Panc1 (cell line): ENCODE results near the gene CIB2. TPM values are rescaled to one million over a fixed set of nuclear protein-coding genes. Genes with fewer than 3 reads are reported as not detected.
A peak's percentile ranks its signal among the peaks of the same experiment; 100 is the strongest.

Experiments used
- ATAC-seq: fragments of 200-7000 bp; cut with Tn5 transposase; 2 replicates; pipeline ENCODE4 v1.9.1; 2020; ENCODE audit warnings: mild to moderate bottlenecking, moderate library complexity
- BruUV-seq: library from RNA; stranded (reverse); fragments of 400-500 nt; replicated peaks from 2 replicates; lab custom pipeline; 2021; lab: Mats Ljungman, UMichigan
- CTCF ChIA-PET: fragments of 300-600 bp; sonication (Branson Sonifier 250); formaldehyde crosslinking; loops from one replicate; lab custom pipeline; 2022; ENCODE audit warnings: antibody characterized with exemption; lab: Charles Lee
- POLR2A ChIA-PET: fragments of 300-600 bp; sonication (Branson Sonifier 250); formaldehyde crosslinking; loops from one replicate; lab custom pipeline; 2022; ENCODE audit warnings: antibody characterized with exemption; lab: Charles Lee
- DNase-seq: peaks from one replicate; pipeline ENCODE4 v3.0.0-alpha.2; 2010; ENCODE audit warnings: low read depth, low spot score
- H3K27ac ChIP-seq: 2 replicates; pipeline ENCODE4 v1.5.1; 2011; ENCODE audit warnings: mild to moderate bottlenecking, low read length, inconsistent platforms
- H3K27me3 ChIP-seq: fragments of 200-500 bp; sonication (Bioruptor generic); 2 replicates; pipeline ENCODE4 v1.6.0; 2014; ENCODE audit warnings: low read length, inconsistent platforms; ENCODE audit not compliant: control insufficient read depth, insufficient read depth
- H3K36me3 ChIP-seq: fragments of 200-500 bp; sonication (Bioruptor generic); 2 replicates; pipeline ENCODE4 v1.5.1; 2014; ENCODE audit warnings: inconsistent platforms, mild to moderate bottlenecking, low read length, moderate library complexity; ENCODE audit not compliant: control insufficient read depth, insufficient read depth
- H3K4me1 ChIP-seq: 2 replicates; pipeline ENCODE4 v1.5.1; 2011; ENCODE audit warnings: inconsistent platforms, mild to moderate bottlenecking, low read length, moderate library complexity; ENCODE audit not compliant: control insufficient read depth, insufficient read depth
- H3K4me3 ChIP-seq, 2 experiments: 2 replicates each; pipeline ENCODE4 v1.5.1; 2011 to 2012; ENCODE audit warnings: low read depth in 2 of 2, low read length in 2 of 2, mild to moderate bottlenecking in 2 of 2, inconsistent platforms in 1 of 2, moderate library complexity in 1 of 2
- H3K9me3 ChIP-seq: fragments of 200-500 bp; sonication (Bioruptor generic); 2 replicates; pipeline ENCODE4 v1.5.1; 2014; ENCODE audit warnings: low read depth, mild to moderate bottlenecking, inconsistent platforms, low read length, moderate library complexity; ENCODE audit not compliant: control insufficient read depth, insufficient read depth
- POLR2AphosphoS5 ChIP-seq: IDR thresholded peaks from 2 replicates; pipeline ENCODE4 v1.6.1; 2012; ENCODE audit warnings: mild to moderate bottlenecking, low read depth, low read length, moderate library complexity
- SIN3A ChIP-seq: IDR thresholded peaks from 2 replicates; pipeline ENCODE4 v1.6.1; 2012; ENCODE audit warnings: low read depth, mild to moderate bottlenecking, low read length, moderate library complexity, borderline replicate concordance; ENCODE audit not compliant: insufficient read depth
- TCF7L2 ChIP-seq: IDR thresholded peaks from 2 replicates; pipeline ENCODE4 v1.6.1; 2011; ENCODE audit warnings: mild to moderate bottlenecking, low read depth, low read length, inconsistent platforms
- in situ Hi-C: cut with HindIII; loops from 2 replicates; pipeline ENCODE4 v1.10.0; 2016; ENCODE audit warnings: low sequenced_read_pairs, low pct_unique_long_range_greater_than_20kb
- intact Hi-C: fragments of 100-400 bp; cut with micrococcal nuclease; formaldehyde crosslinking; loops from one replicate; pipeline ENCODE4 v1.10.0; 2022; ENCODE audit not compliant: unreplicated experiment
- total RNA-seq: library from RNA; stranded (reverse); gene quantifications from one replicate; pipeline ENCODE4 v1.2.1, GENCODE V29; 2021; ENCODE audit not compliant: unreplicated experiment
- TF ChIP-seq, protein P1 (sequence below): fragments of 450-650 bp; IDR thresholded peaks from 2 replicates; pipeline ENCODE4 v1.5.1; 2017; ENCODE audit warnings: mild to moderate bottlenecking
- TF ChIP-seq, protein P2 (sequence below), 2 experiments: IDR thresholded peaks; 2 replicates each; pipeline ENCODE4 v1.6.1; 2011 to 2012; ENCODE audit warnings: low read depth in 2 of 2, control low read depth in 1 of 2, low read length in 1 of 2, mild to moderate bottlenecking in 1 of 2, moderate library complexity in 1 of 2; ENCODE audit not compliant: insufficient read depth in 1 of 2

CIB2 gene
- total RNA-seq, 1 experiment from 2014 or later: 37.3 TPM

DNA sequence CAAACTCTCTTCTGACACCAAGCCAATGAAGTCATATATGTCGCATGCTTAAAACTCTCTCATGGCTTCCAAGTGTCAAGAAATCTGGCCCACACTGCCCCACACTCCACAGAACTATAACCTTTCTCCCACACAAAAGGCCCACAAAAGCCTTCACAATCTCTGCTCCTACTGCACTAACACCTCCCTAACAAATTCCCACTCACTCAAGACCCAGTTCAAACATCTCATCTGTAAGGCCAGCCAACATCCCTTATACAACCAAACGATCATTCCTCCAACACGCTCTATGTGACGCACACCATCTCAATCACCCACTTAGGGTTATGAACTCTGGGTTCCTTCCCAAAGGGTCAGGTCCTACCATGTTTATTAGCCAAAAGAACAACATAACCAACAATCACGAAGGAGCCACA, 67.3 kb downstream of the CIB2 start:
- peak overlapping the region; percentile 96 for H3K27ac ChIP-seq
- ATAC-seq: no peak
- intact Hi-C loops: no loop called here
- H3K36me3 ChIP-seq: no peaks in the 10 kb centered on the region
- peaks cover 86% of the 10 kb centered on the region for H3K4me1 ChIP-seq
- TF ChIP-seq TCF7L2: no peak
- TF ChIP-seq SIN3A: no peak
- TF ChIP-seq, protein P1, sequence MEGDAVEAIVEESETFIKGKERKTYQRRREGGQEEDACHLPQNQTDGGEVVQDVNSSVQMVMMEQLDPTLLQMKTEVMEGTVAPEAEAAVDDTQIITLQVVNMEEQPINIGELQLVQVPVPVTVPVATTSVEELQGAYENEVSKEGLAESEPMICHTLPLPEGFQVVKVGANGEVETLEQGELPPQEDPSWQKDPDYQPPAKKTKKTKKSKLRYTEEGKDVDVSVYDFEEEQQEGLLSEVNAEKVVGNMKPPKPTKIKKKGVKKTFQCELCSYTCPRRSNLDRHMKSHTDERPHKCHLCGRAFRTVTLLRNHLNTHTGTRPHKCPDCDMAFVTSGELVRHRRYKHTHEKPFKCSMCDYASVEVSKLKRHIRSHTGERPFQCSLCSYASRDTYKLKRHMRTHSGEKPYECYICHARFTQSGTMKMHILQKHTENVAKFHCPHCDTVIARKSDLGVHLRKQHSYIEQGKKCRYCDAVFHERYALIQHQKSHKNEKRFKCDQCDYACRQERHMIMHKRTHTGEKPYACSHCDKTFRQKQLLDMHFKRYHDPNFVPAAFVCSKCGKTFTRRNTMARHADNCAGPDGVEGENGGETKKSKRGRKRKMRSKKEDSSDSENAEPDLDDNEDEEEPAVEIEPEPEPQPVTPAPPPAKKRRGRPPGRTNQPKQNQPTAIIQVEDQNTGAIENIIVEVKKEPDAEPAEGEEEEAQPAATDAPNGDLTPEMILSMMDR: no peak
- TF ChIP-seq, protein P2, sequence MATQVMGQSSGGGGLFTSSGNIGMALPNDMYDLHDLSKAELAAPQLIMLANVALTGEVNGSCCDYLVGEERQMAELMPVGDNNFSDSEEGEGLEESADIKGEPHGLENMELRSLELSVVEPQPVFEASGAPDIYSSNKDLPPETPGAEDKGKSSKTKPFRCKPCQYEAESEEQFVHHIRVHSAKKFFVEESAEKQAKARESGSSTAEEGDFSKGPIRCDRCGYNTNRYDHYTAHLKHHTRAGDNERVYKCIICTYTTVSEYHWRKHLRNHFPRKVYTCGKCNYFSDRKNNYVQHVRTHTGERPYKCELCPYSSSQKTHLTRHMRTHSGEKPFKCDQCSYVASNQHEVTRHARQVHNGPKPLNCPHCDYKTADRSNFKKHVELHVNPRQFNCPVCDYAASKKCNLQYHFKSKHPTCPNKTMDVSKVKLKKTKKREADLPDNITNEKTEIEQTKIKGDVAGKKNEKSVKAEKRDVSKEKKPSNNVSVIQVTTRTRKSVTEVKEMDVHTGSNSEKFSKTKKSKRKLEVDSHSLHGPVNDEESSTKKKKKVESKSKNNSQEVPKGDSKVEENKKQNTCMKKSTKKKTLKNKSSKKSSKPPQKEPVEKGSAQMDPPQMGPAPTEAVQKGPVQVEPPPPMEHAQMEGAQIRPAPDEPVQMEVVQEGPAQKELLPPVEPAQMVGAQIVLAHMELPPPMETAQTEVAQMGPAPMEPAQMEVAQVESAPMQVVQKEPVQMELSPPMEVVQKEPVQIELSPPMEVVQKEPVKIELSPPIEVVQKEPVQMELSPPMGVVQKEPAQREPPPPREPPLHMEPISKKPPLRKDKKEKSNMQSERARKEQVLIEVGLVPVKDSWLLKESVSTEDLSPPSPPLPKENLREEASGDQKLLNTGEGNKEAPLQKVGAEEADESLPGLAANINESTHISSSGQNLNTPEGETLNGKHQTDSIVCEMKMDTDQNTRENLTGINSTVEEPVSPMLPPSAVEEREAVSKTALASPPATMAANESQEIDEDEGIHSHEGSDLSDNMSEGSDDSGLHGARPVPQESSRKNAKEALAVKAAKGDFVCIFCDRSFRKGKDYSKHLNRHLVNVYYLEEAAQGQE (IDR thresholded peaks at IDR 0.05; ENCODE audit: insufficient read depth in 1 of 2, low read depth in 2 of 2, low read length in 1 of 2): no peak
- no peak for TF ChIP-seq POLR2AphosphoS5
- H3K27me3 ChIP-seq: no peaks in the 10 kb centered on the region
- ChIA-PET POLR2A (no interaction called here), CTCF (no interaction called here)
- BruUV-seq: no TSS peak
- in situ Hi-C loops: no loop called here
- no peak for DNase-seq
- no peak overlapping the region for H3K4me3 ChIP-seq
- H3K9me3 ChIP-seq: no peaks in the 10 kb centered on the region

DNA sequence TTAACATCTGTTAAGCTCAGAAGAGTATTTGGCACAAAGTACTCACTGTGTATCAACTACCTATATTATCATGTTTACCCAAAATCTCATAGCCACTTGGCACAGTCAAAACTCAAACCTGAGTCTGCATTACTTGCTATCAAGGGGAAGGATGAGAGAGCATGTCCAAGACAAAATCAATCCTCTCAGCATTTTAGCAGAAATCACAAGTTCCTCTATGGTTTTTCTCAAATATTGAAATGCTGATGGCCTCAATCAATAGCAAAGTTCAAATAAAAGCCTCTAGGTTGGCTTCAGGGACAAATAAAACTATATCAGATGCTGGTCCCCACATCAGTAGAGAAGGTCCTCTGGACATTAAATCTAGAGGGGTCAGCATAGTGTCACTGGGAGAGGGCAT, 68.0 kb downstream of the CIB2 start:
- H3K4me3 ChIP-seq: no peak overlapping the region
- in situ Hi-C loops (no loop called here), intact Hi-C loops (no loop called here)
- no peak for TF ChIP-seq TCF7L2
- TF ChIP-seq, protein P1: no peak
- TF ChIP-seq SIN3A: no peak
- TF ChIP-seq, protein P2 (IDR thresholded peaks at IDR 0.05; ENCODE audit: insufficient read depth in 1 of 2, low read depth in 2 of 2, low read length in 1 of 2): no peak
- no peak for TF ChIP-seq POLR2AphosphoS5
- ATAC-seq: no peak
- H3K27ac ChIP-seq: peak overlapping the region; percentile 96
- no TSS peak for BruUV-seq
- ChIA-PET POLR2A (no interaction called here), CTCF (no interaction called here)
- no peaks in the 10 kb centered on the region for H3K9me3 ChIP-seq
- H3K27me3 ChIP-seq: no peaks in the 10 kb centered on the region
- peaks cover 86% of the 10 kb centered on the region for H3K4me1 ChIP-seq
- H3K36me3 ChIP-seq: no peaks in the 10 kb centered on the region
- no peak for DNase-seq
